NCI-H146 treated with DMSO at 0.1 percent for 48 hours (cell line): Measurements from ENCODE around the gene LDHAL6B.

ENCODE experiments used
- DNase-seq: peaks from one replicate; lab custom pipeline; 2025; ENCODE audit not compliant: unreplicated experiment; lab: John Stamatoyannopoulos, UW

LDHAL6B gene

DNA sequence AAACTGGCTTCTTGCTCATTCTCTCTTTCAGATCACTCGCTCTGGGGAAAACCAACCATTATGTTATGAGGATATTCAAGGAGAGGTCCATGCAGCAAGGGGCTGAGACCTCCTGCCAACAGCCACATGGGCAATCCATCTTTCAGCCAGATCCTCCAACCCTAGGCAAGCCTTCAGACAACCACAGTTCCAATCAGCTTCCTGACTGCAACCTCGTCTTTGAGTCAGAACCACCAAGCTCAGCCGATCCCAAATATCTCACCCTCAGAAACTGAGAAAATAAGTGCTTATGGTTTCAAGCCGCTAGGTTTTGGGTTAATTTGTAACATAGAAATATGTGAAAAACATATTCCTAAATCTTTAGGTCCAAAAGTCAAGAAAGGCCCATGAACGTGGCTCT is 10.3 kb downstream of the LDHAL6B start:
- no peak for DNase-seq

DNA sequence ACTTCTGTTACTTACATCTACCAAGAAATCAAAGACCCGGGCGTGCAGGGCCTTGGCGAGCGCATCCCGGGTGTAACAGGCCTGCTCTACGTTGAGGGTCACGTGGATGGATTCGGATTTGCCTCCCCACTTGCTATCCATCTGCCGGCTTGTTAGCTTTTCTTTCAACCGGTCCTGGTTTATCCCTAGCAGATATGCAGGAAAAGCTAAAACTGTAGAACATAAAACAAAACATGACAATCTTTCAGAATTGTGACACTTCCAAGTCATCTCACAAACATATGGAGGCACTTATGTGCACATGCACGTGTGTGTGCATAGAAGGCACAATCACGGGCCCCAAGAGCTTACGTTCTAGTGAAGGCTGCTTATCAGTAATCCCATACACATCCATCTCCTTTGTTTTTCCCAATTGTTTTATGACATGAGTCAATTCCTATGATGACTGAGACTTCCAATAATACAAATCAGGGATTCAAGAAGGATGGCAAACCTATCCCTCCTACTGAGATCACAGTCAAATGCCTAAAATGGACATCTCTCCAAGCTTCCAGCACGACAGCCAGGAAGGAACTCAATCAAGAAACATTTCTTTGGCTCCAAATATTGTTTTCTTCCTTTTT is 11.3 kb downstream of the LDHAL6B start:
- DNase-seq = no peak

DNA sequence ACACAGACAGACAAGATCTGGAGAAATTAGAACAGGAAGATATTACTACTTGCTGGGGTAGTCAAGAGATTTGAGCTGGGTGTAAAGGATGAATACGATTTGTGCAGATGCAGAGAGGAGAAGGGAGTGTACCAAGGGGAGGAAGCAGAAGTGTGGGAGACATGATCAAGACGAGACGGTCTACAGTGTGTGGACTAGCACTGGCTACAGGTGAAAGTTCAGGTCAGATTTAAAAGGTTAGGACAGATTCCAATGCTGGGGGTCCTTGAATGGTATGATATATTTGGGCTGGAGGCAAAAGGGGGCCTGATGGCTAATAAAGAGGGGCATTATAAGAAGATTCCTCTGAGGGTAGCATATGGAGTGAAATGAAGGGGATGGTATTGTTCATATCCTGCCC is 12.1 kb downstream of the LDHAL6B start:
- no peak for DNase-seq

DNA sequence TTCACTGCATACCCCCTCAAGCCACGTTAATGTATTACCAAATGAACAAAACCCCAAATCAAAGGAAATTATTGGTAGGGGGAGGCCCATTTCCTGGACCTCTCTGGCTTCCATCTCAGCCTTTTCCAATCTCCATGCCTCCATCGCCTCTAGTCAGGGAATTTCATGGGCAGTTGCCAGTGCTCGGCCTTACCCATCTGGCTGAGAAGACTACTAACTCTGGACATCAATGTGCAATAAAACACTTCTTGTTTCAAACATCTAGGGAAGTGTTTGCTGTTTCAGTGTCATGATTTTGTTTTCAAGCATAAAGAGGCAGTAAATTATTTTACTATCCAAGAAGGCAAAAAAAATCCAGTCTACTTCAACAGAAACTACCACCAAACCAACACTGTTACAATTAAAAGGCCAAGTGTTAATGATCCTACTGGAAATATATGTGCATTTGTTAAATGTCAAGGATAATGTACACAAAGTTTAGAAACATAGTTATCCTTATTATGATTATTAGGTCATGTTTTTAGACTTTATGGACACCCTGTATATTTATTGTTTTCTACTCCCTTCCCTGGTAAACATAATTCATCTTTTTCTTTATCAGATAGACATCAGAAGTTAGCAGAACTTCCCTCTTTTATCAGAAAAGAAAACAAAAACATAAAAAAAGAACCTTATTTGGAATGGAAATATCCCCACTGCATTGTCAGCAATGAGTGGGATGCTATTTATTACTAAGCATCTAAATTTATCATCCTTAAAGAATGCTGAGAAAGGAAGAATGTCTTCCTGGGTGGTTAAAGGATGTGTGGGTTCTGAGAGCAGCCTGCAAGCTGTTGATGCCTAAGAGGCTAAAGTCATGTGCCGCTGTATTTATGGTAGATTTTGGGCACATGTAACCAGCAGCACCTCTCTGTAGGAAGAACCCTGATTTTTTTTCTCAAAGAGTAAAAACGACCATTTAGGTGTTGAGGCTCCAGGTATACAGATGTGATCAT is 15.2 kb downstream of the LDHAL6B start:
- no peak for DNase-seq

DNA sequence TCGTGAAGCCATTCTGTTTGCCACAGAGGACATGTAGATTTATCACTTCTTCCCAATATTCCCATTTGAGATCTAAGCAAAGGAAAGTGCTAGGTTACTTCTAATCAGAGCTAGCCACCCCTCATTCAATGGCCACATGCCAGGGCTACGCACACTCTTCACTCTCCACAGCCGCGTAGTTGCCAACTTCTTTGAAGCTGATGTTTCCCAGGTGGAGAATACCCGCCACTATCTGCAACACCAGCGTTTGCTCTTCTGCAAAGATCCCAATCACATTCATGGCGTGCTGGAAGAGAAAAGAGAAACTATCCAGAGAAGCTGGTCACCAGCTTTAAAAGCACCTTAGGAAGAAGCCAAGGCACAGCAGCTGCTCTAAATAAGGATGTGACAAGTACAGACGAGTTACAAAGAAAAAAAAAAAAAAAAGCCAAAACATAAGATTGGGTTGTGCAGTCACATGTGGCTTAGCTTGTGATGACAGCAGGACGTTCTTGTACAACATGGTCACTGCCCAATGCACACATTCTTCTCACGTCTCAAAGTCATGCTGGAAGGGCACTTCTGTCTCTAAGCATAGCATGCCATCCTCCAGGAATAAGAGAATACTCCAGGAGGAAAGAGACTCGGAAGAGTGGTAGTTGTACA is 16.4 kb downstream of the LDHAL6B start:
- no peak for DNase-seq

DNA sequence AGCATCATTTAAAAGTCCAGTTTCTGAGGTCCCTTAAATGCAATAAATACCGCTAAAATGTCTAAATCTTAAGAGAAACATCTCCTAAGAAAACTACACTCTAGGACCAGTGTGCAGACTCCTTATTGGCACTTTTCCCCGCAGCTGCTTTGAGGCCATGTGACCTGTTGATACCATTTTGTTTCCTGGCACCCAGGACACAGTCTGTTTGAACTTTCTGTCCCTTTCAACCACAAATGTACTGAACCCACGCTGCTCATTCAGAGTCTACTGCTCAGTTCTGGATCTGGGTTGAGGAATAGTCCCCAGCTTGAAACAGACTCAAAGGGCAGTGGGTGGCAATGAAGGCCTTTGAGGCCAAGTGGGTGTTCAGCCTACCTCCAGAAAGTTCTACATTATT is 17.1 kb downstream of the LDHAL6B start:
- no peak for DNase-seq

DNA sequence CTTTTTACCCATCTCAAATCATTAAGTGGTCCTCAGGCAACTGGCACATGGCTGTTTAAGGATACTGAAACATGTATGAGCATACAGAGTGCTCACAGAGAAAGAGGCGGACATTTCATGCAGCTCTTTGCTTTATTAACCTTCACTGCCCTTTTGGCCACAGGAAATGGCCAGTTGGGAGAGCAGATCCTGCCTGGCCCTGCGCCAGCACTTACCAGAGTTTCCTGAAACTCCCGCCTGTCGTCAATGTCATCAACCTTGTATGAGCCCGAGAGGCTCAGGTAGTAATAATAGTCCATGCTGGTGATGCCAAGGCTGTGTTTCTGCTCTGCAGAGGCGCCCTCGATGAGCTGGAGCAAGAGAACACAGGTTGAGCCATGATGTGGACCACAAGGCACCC is 17.8 kb downstream of the LDHAL6B start:
- DNase-seq = no peak

DNA sequence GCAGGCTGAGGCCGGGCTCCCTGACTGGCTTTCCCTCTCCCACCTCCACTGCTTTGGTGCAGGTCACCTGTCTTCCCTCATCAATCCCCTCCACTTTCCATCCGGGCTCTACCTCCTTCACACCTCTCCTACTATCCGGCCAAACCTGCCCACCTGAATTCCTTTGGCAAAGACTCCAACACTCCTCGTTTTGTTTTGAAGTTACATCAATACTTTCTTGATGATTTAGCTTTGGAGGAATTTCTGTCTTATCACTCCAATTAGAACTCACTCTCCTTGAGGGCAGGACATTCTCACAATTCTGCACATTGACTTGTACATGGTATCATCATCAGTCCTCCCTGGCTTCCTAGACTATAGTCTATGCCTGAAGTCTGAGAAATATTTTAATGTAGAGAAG is 20.4 kb downstream of the LDHAL6B start:
- DNase-seq = no peak

DNA sequence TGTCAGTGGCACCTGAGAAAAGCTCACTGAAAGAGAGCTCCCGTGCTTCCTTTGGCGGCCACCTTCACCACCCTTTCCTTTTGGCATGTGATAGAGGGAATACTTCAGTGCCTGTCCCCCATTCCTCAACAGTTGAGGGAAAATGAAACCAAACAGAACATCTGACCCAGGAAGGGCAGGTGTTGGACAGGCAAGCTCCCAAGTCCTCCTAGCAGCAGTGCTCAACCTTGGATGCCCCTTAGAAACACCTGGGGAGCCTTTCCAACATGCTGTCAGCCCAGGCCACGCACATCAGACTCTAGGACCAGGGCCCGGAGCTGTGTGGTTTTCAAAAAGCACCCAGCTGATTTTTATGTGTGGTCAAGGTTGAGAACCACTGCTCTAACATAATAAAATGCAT is 22.4 kb downstream of the LDHAL6B start:
- no peak for DNase-seq

DNA sequence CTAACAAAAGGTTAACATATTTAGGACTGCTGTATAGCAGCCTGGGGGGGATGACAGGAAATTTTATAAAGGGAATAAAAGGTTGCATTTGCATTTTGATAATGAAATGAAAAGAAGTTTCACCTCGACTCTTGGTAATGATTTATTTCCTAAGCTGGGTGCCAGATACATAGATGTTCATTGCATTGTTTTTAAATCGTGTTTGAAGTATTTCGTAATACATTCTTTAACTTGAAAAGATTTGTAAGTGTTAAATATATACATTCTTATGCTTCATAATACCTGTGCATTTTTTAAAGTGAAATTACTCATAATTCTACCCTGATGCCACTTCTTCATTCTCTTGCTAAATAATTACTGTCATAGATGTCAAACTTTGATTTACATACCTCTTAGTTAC is 22.8 kb downstream of the LDHAL6B start:
- DNase-seq = no peak

DNA sequence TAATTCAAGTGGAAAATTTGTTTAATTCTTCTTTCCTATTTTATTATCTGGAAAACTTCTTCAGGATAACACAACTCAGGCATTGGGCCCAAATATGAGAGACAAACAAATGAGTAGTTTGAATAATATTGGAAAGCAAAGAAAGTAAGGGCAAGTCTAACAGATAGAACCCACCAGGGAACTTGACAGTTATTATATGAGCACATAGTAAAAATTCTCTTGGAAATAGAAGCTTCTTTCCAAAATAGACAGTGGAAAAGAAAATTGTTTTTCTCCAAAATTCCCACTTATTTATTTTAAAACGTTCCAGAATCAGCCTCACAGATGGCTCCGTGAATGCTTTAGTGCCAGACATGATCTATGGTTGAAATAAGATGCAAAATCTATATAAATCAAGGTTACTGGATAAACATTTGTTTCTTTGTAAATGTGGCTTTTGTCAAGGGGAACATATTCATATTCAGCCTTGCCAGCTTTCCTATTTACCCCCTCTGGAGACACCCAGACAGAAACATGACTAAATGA is 23.9 kb downstream of the LDHAL6B start:
- no peak for DNase-seq

DNA sequence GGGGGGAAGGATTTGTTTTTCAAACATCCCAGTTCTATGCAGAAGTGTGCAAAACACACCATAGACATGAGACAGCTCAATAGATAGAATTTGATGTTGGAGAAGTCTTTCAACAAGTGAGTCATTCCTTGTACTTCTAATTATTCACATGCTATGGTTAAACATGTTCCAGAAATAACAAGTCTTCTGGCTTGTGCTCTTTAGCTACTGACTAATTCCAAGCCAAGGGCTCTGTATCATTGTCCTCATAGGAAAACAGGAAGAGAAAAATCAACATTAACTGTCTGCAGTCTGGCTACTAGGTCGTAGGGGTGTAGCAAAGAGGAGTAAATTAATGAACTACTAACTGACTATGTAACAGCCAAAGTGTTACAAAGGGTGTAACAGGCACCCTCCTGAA is 25.8 kb downstream of the LDHAL6B start:
- DNase-seq = no peak

DNA sequence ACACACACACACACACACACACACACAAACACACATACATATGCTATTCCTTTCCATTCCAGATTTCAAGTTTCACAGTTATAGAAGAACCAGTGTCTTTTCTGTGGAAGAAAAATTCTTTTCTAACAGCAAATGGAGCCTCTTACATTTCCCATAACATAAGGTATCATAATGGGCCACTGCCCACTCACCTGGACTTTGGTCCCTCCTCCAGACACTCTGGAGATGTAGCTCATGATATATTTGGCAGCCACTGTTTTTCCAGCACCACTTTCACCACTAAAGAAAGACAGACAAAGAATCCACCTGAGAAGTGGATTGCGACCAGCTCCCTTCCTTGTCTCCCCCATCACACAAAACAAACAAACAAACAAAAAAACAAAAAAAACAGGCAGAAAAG is 29.8 kb downstream of the LDHAL6B start:
- no peak for DNase-seq

DNA sequence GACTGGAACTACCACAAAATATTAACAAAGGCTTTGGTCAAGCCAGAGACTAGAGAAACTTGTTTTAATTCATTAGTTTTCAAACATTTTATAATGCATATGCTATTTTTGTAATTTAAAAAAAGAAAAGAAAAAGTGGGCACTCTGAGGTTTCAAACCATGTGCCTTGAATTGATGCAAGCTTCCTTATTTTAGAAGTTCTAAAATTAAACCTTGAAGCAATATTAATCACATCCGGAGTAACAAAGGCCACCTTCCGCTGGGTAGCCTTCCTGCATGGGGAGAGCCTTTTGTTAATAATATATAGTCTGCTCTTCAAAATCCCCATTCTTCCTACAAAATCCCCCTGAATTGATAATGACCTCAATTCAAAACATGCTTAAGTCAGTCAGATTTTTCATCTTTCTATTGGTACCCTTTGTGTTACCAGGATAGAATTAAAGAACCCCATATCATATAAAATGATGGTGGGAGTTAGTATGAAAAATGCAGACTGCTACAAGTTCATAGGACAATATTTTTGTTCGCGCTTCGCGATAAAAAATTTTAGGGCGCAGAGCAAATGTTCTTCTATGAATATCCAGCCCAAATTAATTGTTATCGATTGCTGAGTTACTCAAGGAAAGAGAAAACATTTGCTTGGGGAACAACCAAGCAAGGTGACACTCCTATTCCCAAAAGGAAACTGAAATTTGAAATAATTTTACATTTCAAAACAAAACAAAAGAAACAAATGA is 30.6 kb downstream of the LDHAL6B start:
- DNase-seq = no peak

DNA sequence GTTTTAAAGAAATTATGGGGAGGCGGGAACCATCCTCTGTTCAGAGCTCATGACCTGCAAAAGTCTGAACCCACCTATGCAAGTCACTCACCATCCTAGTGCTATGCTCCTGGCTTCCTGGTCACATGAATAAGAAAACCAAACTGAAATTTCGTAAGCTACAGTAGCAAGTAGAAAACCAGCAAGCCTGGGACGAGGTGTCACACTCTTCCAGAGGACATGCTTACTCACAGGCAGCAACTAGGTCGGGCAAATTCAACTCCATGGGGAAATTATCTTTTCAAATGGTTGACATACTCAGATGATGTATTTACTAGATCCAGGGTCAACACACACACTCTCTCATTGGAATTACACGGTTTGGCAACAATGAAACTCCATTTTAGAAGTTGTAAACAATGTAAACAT is 31.3 kb downstream of the LDHAL6B start:
- no peak for DNase-seq

DNA sequence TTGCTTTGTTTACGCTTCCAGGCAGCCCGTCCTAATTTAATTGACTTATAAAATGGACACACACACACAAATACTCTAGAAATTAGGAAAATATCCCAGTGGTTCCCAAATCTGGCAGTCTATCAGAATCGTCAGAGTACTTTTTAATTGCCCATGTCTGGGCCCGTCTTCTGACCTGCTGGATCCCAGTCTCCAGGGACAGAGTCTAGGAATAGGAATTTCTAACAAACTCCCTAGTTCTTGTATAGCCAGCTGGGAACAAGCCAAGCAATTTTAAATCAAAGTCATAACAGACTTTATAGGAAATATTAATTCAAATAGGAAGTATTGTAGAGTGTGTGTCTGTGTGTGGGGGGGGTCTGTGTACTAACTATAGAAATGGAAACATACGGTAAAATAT is 33.4 kb downstream of the LDHAL6B start:
- DNase-seq = no peak

DNA sequence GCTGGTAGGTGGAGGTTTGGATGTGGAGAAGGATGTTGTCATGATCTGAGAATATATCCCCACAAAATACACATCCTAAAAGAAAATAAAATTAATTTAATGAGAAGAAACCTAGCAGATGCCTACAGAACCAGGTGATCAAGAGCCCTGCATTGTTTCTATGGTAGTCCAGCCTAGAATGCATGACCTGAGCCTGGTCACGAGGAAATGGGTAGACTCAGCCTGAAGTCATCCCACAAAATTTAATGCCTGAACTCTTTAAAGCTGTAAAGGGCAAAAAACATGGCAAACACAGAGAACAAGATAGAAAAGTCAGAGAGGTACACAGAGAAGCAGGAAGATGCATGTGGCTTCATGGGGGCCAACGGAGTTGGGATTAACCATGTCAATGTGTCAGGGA is 36.0 kb downstream of the LDHAL6B start:
- DNase-seq = no peak

DNA sequence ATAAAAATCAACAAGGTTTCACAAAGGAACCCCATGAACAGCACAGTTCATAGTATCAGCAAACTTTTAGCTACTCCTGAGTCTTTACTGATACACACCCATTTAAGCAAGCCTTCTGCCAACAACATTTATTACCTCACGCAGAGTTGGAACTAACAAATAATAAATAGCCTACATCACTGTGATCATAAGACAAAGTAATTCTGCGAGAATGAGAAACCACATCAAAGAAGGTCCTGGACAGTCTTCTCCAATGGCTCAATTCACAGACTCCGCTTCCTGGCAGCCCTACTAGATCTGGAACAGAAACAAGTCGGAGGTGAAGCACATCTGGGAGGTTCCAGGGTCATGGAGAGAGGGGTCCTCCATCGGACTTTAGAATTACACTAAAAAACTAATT is 37.0 kb downstream of the LDHAL6B start:
- DNase-seq = no peak

DNA sequence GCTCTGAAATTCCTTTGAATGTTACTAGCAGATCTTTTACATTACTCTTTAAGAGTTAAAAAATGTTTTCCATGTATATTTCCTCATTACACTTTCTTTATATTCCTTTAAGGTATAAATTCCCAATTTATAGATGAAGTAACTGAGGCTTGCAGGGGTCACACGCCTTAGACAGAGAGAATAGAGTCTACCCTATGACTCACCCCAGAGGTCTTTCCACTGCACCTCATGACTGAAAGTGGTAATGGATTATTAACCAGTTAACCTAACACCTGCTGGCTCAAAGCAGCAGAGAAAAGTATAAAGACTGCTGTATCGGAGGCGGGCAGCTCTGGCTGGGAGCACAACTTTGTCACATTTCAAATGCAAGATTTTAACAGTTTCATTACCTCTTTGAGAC is 37.7 kb downstream of the LDHAL6B start:
- no peak for DNase-seq

DNA sequence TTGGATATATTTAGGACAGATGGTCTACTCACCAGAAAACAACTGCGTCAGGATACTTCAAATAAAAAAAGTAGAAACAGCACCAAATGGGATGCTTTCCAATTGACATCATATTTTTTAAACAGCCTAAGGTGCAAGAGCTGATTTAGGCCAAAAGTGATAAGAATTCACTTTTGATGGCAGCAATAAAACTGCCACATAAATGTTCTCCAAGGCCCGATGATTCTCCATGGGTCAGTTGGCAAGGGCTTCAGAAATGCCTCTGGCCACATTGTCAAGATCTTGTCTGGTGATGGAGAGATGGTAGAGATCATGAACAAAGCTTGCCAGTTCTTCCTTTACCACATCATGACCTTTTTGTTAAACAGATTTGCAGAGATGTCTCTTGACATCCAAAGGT is 38.9 kb downstream of the LDHAL6B start:
- DNase-seq = no peak

DNA sequence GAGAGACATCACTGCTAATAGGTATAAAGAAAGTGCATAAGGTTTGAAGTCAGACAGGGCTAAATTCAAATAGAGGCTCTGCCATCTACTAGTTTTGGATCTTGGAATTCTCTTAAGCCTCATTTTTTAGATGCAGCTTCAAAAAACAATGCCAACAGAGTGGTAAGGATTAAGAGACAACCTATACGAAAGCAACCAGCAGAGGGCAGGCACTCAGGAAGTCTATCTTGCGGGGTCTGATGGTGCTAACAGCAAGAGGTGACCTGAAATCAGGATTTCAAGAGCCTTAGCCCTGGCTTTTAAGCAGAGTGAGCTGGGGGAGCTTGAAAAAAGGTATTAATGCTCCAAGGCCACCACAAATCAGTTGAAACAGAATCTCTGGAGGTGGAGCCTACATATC is 40.7 kb downstream of the LDHAL6B start:
- DNase-seq = peak; percentile 6
